ENCODE data around the gene MYH10.

Gene MYH10

GRCh38 chr17:8647956-8648355, 17.4 kb upstream of the MYH10 start:
- DNase-seq, result no peak

GRCh38 chr17:8647202-8647601, 16.7 kb upstream of the MYH10 start:
- no peak for DNase-seq

GRCh38 chr17:8644507-8644902, 14.0 kb upstream of the MYH10 start:
- DNase-seq, result no peak

DNA sequence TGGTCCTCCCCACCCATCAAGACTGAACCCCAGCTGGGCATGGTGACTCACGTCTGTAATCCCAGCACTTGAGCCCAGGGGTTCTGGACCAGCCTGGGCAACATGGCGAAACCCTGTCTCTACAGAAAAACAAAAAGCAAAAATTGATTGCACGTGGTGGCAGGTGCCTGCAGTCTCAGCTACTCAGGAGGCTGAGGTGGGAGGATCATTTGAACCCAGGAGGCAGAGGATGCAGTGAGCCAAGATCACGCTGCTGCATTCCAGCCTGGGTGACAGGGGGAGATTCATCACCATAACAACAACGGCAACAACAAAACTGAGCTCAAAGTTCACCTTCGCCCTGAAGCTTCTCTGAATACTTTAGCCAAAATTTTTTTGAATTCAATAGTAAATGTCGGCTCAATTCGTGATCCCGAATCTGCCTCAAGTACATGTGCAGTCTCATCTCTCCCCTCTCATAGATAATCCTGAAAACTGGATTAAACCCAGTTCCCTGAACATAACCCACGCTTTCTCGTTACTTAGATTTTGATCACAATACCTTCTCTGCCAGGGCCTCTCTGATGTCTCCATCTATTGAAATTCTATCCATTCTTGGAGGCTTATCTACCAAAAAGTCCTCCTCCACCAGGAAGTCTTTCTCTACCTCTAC, 13.5 kb upstream of the MYH10 start:
- DNase-seq, result no peak

DNA sequence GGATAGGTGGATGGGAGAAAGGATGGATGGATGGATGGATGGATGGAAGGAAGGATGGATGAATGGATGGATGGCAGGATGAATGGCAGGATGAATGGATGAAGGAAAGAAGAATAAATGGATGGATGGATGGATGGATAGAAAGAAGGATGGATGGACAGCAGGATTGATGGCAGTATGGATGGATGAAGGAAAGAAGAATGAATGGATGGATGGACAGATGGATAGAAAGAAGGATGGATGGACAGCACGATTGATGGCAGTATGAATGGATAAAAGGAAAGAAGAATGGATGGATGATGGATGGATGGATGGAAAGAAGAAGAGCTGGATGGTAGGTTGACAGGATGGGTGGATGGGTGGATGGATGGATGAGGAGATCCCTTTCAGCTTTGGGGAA, 9.2 kb upstream of the MYH10 start:
- no peak for DNase-seq

DNA sequence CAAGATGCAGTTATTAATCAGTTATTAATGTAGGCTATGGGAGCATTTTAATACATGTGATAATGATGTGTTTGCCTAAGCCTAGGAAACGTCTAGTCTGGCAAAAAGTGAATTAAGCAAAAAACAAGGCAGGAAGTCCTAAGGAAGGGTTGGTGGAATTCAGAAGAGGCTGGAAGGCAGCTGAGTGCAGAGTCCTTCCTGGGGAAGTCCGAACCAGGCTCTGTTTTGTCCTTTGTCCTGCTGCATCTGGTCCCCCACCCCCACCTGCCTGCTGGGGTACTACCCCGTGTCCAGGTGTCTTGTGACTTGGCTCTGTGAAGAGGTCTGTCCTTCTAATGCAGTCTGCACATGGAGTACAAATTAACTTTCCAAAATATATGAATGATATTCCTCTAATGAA, 1.5 kb upstream of the MYH10 start:
- no peak for DNase-seq

DNA sequence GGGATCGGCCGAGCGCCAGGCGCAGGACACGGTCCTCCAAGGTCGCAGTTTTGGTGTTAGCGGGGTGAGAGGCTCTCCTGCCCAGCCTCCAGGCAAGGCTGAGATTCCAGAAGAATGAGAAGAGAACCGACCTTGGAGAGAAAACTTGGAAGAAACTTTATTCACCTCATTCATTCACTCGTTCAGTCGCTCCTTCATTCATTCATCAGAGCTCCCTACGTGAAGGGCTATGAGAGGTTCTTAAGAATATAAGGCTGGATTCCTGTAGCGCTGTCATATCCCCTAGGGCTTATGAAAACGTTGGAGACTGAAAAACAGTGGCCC, 991 bp upstream of the MYH10 start:
- DNase-seq, result no peak

DNA sequence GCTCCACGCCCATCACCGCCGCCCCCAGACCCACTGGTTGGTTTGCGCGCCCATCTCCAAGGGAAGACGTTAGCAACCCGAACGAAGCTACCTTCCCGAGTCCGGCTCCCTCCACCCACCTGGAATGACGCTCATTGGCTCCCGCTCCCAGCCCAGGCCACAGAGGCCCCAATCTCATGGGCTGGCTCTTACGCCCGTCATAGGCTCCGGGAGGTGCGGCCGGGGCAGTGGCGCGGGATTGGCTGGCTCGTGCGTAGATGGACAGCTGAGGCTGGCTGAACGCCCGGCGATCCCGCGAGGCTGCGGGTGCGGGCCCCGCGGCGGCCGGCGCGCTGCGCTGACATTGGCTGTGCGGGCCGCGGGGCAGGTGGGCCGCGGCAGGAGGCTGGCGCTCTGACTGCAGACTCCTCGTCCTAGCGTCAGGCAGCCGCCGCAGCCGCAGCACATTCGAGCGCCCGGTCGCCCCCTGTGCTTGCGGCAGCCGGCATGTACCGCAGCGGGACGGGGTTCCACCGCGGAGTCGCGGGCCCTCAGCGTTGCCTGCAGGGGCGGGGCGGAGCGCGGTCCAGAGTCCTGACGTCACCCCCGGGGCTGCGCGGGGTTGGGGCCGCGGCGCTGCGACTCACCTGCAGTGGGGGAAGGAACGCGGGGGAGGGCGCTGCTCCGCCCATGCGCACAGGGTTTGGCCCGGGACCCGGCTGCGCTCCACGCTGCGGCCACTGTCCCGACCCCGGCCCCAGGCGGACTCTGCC, 453 bp upstream of the MYH10 start:
- peak; percentile 94 for DNase-seq

- DNase-seq, result peak; percentile 52
These were observed 926 bp downstream of the MYH10 start for GRCh38 chr17:8629371-8630226.

DNA sequence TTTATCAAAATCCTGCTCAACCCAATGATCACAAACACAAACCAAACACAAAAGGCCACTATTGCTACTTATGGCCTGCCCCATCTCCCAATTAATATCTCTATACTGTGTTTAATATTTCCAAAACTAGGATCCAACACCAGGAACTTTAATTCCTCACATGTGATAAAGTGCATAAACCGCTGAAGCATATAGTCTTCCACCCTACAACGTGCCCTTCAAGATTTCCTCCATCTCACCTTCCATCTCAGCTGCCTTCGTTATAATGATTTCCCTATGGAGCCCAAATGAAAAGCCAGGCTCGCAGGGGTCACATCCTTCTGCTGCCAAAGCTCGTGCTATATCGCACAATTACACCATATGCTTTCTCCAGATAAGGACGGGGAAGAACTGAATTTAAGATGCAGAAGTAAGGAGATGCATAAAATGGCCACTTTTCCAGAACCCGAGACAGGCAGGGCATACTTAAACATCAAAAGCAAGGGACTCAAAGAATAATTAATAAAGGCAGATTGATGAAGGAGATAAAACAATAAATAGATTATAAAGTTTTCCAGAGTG, 1.8 kb downstream of the MYH10 start:
- no peak for DNase-seq

GRCh38 chr17:8628172-8628571, 2.4 kb downstream of the MYH10 start:
- no peak for DNase-seq

DNA sequence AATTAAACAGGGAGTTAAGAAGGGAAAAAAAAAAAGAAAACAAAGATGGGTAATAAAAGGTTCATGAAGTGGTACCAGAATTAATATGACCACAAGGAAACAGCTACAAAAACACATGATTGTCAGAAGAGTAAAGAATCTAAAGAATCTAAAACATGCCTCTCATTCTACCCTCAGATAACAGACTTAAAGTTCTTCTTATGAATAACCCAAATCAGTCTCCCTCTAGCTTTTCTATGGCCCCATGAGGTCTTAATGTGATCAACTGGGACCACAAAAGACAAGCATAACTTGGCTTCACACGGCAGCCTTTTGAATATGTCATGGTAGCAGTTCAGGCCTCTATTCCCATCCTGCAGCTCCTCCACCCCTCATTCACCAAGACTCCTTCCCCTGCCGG, 6.9 kb downstream of the MYH10 start:
- DNase-seq, result no peak

DNA sequence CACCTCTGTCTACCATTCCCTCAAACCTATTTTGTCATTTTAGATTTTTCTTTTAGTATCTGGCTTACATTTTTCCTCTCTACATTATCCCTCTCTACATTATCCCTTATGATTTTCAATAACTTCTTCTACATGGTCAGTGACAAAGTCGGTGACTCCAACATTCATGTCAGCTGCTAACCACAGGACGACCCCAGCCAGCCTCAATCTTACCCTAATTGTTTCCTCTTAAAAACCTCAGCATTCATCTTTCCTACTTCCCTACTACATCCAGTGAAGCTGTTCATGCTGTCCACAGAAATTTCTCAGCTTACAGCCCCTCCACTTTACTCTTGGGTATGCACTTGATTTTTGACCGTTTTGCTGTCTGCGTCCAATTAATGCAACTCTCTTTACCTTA, 8.3 kb downstream of the MYH10 start:
- no peak for DNase-seq

DNA sequence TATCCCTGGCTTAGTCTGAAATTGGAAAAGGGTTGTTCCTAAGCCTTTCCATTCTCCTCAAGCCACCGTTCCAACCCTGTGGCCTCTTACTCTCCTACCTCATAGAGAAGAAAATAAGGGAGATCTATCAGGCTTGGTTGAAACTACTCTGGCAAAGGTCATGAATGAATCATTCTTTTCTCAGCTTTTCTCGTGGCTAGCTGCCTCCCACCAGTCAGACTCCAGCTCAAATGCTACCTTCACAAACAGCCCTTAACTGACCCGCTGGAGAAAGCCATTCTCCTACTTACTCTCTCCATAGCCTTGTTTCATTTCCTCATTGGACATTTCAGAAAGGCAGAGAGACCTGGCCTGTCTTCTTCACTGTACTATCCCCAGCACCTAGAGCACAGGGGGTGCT, 8.9 kb downstream of the MYH10 start:
- DNase-seq, result no peak

GRCh38 chr17:8619294-8619693, 11.2 kb downstream of the MYH10 start:
- DNase-seq, result no peak

DNA sequence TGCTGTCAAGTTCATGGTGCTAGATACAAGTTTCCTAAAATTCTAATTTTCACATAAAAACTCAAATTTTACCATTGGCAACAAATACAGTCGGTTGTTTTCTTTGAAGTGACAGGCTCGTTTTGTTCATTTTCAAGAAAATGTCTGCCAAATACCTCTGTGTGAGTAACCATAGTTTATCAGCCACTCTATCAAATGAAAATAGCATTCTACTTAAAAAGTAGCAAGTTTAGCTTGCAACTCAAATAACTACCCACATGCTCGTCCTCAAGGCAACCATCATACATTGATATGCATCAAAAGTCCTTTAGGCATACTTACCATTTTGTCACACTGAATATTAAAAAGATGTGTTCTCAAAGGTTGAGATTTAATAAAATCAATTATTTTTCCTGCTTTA, 11.7 kb downstream of the MYH10 start:
- no peak for DNase-seq

DNA sequence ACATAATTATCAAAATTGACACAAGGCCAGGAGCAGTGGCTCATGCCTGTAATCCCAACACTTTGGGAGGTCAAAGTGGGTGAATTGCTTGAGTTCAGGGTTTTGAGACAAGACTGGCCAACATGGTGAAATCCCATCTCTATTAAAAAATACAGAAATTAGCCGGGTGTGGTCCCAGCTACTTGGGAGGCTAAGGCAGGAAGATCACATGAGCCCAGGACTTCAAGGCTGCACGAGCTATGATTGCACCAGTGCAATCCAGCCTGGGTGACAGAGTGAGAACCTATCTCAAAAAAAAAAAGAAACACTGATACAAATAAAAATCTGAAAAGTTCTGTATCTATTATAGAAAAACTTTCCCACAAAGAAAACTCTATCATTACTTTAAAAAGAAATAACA, 15.5 kb downstream of the MYH10 start:
- DNase-seq, result no peak

DNA sequence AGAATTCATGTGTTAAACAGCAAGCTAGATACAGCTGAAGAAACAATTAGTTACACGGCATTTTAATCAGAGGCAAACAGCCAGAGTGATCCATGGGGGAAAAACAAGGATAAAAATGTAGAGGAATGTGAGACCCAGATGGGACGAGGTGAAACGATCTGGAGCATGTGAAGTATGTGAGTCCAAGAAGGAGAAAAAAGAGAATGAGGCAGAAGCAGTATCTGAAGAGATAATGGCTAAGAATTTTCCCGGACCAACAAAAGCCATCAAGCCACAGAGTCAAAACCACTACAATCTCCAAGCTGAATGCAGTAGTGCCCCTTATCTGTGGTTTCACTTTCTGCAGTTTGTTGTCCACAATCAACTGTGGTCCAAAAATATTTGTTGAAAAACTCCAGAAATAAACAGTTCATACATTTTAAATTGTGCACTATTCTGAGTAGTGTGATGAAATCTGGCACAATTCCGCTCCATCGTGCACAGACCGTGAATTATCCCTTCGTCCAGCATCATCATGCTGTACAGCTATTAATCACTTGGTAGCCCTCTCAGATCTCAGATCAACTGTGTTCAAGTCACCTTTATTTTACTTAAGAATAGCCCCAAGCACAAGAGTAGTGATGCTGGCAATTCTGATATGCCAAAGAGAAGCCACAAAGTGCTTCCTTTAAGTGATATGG, 18.8 kb downstream of the MYH10 start:
- DNase-seq, result no peak

- DNase-seq, result no peak
These were observed 19.4 kb downstream of the MYH10 start for GRCh38 chr17:8611137-8611536.

DNA sequence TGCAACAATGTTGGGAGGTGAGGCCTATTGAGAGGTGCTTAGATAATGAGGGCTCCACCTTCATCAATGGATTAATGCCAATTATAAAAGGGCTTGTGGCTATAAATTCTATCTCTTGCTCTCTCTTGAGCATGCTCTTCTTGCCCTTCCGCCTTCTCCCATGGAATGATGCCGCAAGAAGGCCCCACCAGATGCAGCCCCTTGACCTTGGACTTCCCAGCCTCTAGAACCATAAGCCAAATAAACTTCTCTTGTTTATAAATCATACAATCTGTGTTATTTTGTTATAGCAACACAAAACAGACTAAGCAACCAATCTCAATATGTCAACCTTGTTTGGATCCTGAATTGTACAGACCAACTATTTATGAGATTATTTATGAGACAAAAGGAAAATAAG, 20.0 kb downstream of the MYH10 start:
- DNase-seq, result no peak

DNA sequence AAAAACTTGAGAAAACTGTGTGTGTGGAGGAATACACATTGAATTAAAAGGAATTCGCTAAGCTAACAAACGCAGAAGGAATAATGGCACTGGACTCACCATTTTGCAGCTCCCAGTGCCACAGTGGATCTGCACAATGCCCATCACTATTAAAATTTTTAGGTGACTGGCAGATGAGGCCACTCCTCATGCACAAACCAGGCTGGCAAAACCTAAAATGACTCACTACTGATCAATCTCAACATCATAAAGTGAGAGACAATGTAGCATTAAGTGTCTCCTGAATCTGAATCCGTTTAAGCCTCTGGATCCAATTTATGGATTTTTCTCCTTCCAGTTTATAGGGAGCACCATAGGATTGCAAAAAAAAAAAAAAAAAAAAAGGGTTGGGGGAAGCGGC, 20.6 kb downstream of the MYH10 start:
- DNase-seq, result no peak

- DNase-seq, result no peak
These were observed 22.5 kb downstream of the MYH10 start for GRCh38 chr17:8608001-8608400.

- no peak for DNase-seq
These were observed 24.1 kb downstream of the MYH10 start for GRCh38 chr17:8606401-8606800.
